GDM1 (cell line): ENCODE measurements around the gene TNK1.

Experiments used
- DNase-seq: peaks from one replicate; lab custom pipeline; 2025; lab: John Stamatoyannopoulos, UW

Gene TNK1

GRCh38 chr17:7435676-7436555 lies 55.0 kb downstream of the TNK1 start:
- DNase-seq = peak; percentile 70

GRCh38 chr17:7436556-7437368 lies 55.9 kb downstream of the TNK1 start:
- no peak for DNase-seq

GRCh38 chr17:7437369-7437863 lies 56.5 kb downstream of the TNK1 start:
- DNase-seq = no peak

- DNase-seq = no peak
Observed at GRCh38 chr17:7437950-7438614, 57.2 kb downstream of the TNK1 start.

- DNase-seq = no peak
Observed at GRCh38 chr17:7438656-7439460, 58.0 kb downstream of the TNK1 start.
